A549 (cell line): ENCODE results near the gene ADH4. TPM values are rescaled to one million over a fixed set of nuclear protein-coding genes. Genes with fewer than 3 reads are reported as not detected.

ENCODE experiments used
- ATAC-seq, 2 experiments: fragments of 200-7000 bp in 1 of 2; fragments of >200 bp in 1 of 2; cut with Nextera tagmentation in 1 of 2; cut with Tn5 transposase in 1 of 2; 3 replicates each; pipeline versions ENCODE4 v1.8.0 to v1.9.1; 2018 to 2020; ENCODE audit warnings: mild to moderate bottlenecking in 1 of 2, moderate library complexity in 1 of 2
- CTCF ChIA-PET: fragments of 300-600 bp; sonication (Branson Sonifier 250); formaldehyde crosslinking; extraction: SDS; loops from one replicate; lab custom pipeline; 2021; ENCODE audit warnings: antibody characterized with exemption, inconsistent platforms; lab: Yijun Ruan, JAX
- POLR2A ChIA-PET: fragments of 350-600 bp; formaldehyde crosslinking; extraction: SDS; loops from one replicate; lab custom pipeline; 2021; ENCODE audit warnings: antibody characterized with exemption, inconsistent platforms; lab: Yijun Ruan, JAX
- DNase-seq, 2 experiments: peaks; one replicate each; pipeline versions ENCODE4 v3.0.0 to v3.0.0-alpha.2; 2011 to 2016; ENCODE audit warnings: low read depth in 1 of 2, low spot score in 1 of 2
- FAIRE-seq: peaks from 2 replicates; lab custom pipeline; 2011; peaks lifted over from hg19 to GRCh38; lab: Jason Lieb, UNC
- H3K27ac ChIP-seq, 2 experiments: fragments of >200 bp; sonication (Bioruptor Twin); formaldehyde crosslinking; 3 replicates each; pipeline ENCODE4 v1.5.1; 2016 to 2017
- H3K4me1 ChIP-seq: fragments of >200 bp; sonication (Bioruptor Twin); formaldehyde crosslinking; 3 replicates; pipeline ENCODE4 v1.6.1; 2016
- H3K4me2 ChIP-seq: fragments of >200 bp; sonication (Bioruptor Twin); formaldehyde crosslinking; 3 replicates; pipeline ENCODE4 v1.6.1; 2016
- H3K4me3 ChIP-seq: fragments of >200 bp; sonication (Bioruptor Twin); formaldehyde crosslinking; 3 replicates; pipeline ENCODE4 v1.5.1; 2016
- H3K9me3 ChIP-seq: fragments of >200 bp; sonication (Bioruptor Twin); formaldehyde crosslinking; 3 replicates; pipeline ENCODE4 v1.6.1; 2016
- ATOH8 ChIP-seq: fragments of 250-450 bp; sonication (Bioruptor Pico); IDR thresholded peaks from 2 replicates; pipeline ENCODE4 v1.5.0; 2020; ENCODE audit warnings: low read depth, mild to moderate bottlenecking, moderate library complexity
- BHLHE40 ChIP-seq: IDR thresholded peaks from 2 replicates; pipeline ENCODE4 v1.6.1; 2012; ENCODE audit warnings: low read depth, low read length, inconsistent platforms
- CBX8 ChIP-seq: fragments of 200-600 bp; sonication (generic); IDR thresholded peaks from 2 replicates; pipeline ENCODE4 v1.6.1; 2016
- CEBPB ChIP-seq, 2 experiments: fragments of >200 bp in 1 of 2; sonication (Bioruptor Twin) in 1 of 2; formaldehyde crosslinking in 1 of 2; IDR thresholded peaks; 2 replicates each; pipeline ENCODE4 v1.6.1; 2012 to 2016
- CHD4 ChIP-seq: fragments of 200-600 bp; sonication (generic); IDR thresholded peaks from 2 replicates; pipeline ENCODE4 v1.6.1; 2016; ENCODE audit warnings: antibody characterized with exemption, mild to moderate bottlenecking, borderline replicate concordance
- CTCF ChIP-seq: fragments of >200 bp; sonication (Bioruptor Twin); formaldehyde crosslinking; IDR thresholded peaks from 3 replicates; pipeline ENCODE4 v1.5.1; 2016
- E2F6 ChIP-seq: IDR thresholded peaks from 2 replicates; pipeline ENCODE4 v1.6.1; 2012; ENCODE audit warnings: low read depth, borderline replicate concordance
- EHF ChIP-seq: fragments of 250-450 bp; sonication (Bioruptor Pico); IDR thresholded peaks from 2 replicates; pipeline ENCODE4 v1.5.0; 2020; ENCODE audit warnings: mild to moderate bottlenecking
- EHMT2 ChIP-seq: fragments of 200-600 bp; sonication (generic); IDR thresholded peaks from 2 replicates; pipeline ENCODE4 v1.6.1; 2016; ENCODE audit warnings: antibody characterized with exemption, low read depth, mild to moderate bottlenecking, moderate library complexity
- EP300 ChIP-seq, 2 experiments: fragments of >200 bp; sonication (Bioruptor Twin); formaldehyde crosslinking; IDR thresholded peaks; 2 replicates in 1 of 2; 3 replicates in 1 of 2; pipeline ENCODE4 v1.6.1; 2016 to 2017
- FOSB ChIP-seq: fragments of 250-450 bp; sonication (Bioruptor Pico); IDR thresholded peaks from 2 replicates; pipeline ENCODE4 v1.5.0; 2020; ENCODE audit warnings: mild to moderate bottlenecking, moderate library complexity
- GATA3 ChIP-seq: IDR thresholded peaks from 2 replicates; pipeline ENCODE4 v1.6.1; 2012; ENCODE audit warnings: borderline replicate concordance
- HEYL ChIP-seq: fragments of 250-450 bp; sonication (Bioruptor Pico); IDR thresholded peaks from 2 replicates; pipeline ENCODE4 v1.8.0; 2021; ENCODE audit warnings: mild to moderate bottlenecking, moderate library complexity
- HOXB13 ChIP-seq: fragments of 250-450 bp; sonication (Bioruptor Pico); IDR thresholded peaks from 2 replicates; pipeline ENCODE4 v1.5.0; 2020; ENCODE audit warnings: low read depth, mild to moderate bottlenecking, moderate library complexity
- HOXB5 ChIP-seq: fragments of 250-450 bp; sonication (Bioruptor Pico); IDR thresholded peaks from 2 replicates; pipeline ENCODE4 v1.5.0; 2020; ENCODE audit warnings: mild to moderate bottlenecking, moderate library complexity
- JUN ChIP-seq, 2 experiments: fragments of >200 bp; sonication (Bioruptor Twin); formaldehyde crosslinking; IDR thresholded peaks; 2 replicates in 1 of 2; 3 replicates in 1 of 2; pipeline ENCODE4 v1.6.1; 2016 to 2017
- KDM1A ChIP-seq: fragments of 200-600 bp; sonication (generic); IDR thresholded peaks from 2 replicates; pipeline ENCODE4 v1.6.1; 2016; ENCODE audit warnings: low read depth, mild to moderate bottlenecking
- KDM5A ChIP-seq: fragments of 200-600 bp; sonication (generic); IDR thresholded peaks from 2 replicates; pipeline ENCODE4 v1.6.1; 2016; ENCODE audit warnings: antibody characterized with exemption, mild to moderate bottlenecking
- MAFK ChIP-seq: fragments of 450-650 bp; IDR thresholded peaks from 2 replicates; pipeline ENCODE4 v1.6.1; 2014; ENCODE audit not compliant: partially characterized antibody
- MAX ChIP-seq: IDR thresholded peaks from 2 replicates; pipeline ENCODE4 v1.6.1; 2012
- PHF8 ChIP-seq: fragments of 200-600 bp; sonication (generic); IDR thresholded peaks from 2 replicates; pipeline ENCODE4 v1.6.1; 2016; ENCODE audit warnings: low read depth, mild to moderate bottlenecking, antibody characterized with exemption, moderate library complexity, borderline replicate concordance
- RAD21 ChIP-seq, 2 experiments: fragments of >200 bp in 1 of 2; sonication (Bioruptor Twin) in 1 of 2; formaldehyde crosslinking in 1 of 2; IDR thresholded peaks in 1 of 2; conservative IDR thresholded peaks in 1 of 2; 2 replicates in 1 of 2; 3 replicates in 1 of 2; pipeline ENCODE4 v1.6.1; 2012 to 2018; ENCODE audit warnings: inconsistent platforms in 1 of 2
- RARB ChIP-seq: fragments of 250-450 bp; sonication (Bioruptor Pico); IDR thresholded peaks from 2 replicates; pipeline ENCODE4 v1.8.0; 2021; ENCODE audit warnings: mild to moderate bottlenecking, moderate library complexity
- RCOR1 ChIP-seq: fragments of 150-350 bp; IDR thresholded peaks from 2 replicates; pipeline ENCODE4 v1.6.1; 2014; ENCODE audit warnings: antibody characterized with exemption, low read length, low read depth
- RNF2 ChIP-seq: fragments of 200-600 bp; sonication (generic); IDR thresholded peaks from 2 replicates; pipeline ENCODE4 v1.6.1; 2016; ENCODE audit warnings: low read depth, mild to moderate bottlenecking, antibody characterized with exemption, moderate library complexity, borderline replicate concordance
- SMC3 ChIP-seq: fragments of >200 bp; sonication (Bioruptor Twin); formaldehyde crosslinking; IDR thresholded peaks from 3 replicates; pipeline ENCODE4 v1.6.1; 2018; ENCODE audit warnings: inconsistent platforms
- TFCP2L1 ChIP-seq: fragments of 250-450 bp; sonication (Bioruptor Pico); IDR thresholded peaks from 2 replicates; pipeline ENCODE4 v1.5.0; 2021; ENCODE audit warnings: mild to moderate bottlenecking
- TP53 ChIP-seq: fragments of 250-450 bp; sonication (Bioruptor Pico); IDR thresholded peaks from 2 replicates; pipeline ENCODE4 v1.5.0; 2021; ENCODE audit warnings: mild to moderate bottlenecking, moderate library complexity
- USF2 ChIP-seq: fragments of 450-650 bp; IDR thresholded peaks from 2 replicates; pipeline ENCODE4 v1.6.1; 2014; ENCODE audit warnings: antibody characterized with exemption
- ZSCAN20 ChIP-seq: fragments of 250-450 bp; sonication (Bioruptor Pico); IDR thresholded peaks from 2 replicates; pipeline ENCODE4 v1.8.0; 2022; ENCODE audit warnings: mild to moderate bottlenecking, moderate library complexity
- WGBS: methylation state at CpG from one replicate; pipeline ENCODE4 v1.1.6; 2017; ENCODE audit errors: missing lambda C conversion rate; 5-methylcytosine and 5-hydroxymethylcytosine counted together
- polyA plus RNA-seq, 4 experiments: library from polyadenylated mRNA; depleted of rRNA in 3 of 4; stranded (reverse); fragments of >200 nt; fragmentation: RNase III in 1 of 4; extraction: RNeasy Plus Mini Kit Qiagen cat#74134 plus additional on column Dnase treatment in 1 of 4; gene quantifications; 2 replicates in 3 of 4; 3 replicates in 1 of 4; pipeline ENCODE4 v1.2.3, GENCODE V29; 2011 to 2017

ADH4 gene
- polyA plus RNA-seq, 2 of the 4 experiments (the other 2 are of a cell fraction) = 0.16 TPM; not detected in 1

- CTCF ChIA-PET = no interaction called here
- DNase-seq (no peak), FAIRE-seq (no peak), ATAC-seq (no peak)
- Histone ChIP-seq H3K9me3 (no peaks in the 10 kb centered on the region), H3K4me2 (no peak overlapping the region), H3K4me3 (no peak overlapping the region), H3K4me1 (no peaks in the 10 kb centered on the region), H3K27ac (no peak overlapping the region)
- WGBS = 40% methylated on average over 1 of the region's 1 CpG
- TF ChIP-seq CEBPB (IDR thresholded peaks at IDR 0.05) (no peak), GATA3 (no peak), KDM1A (no peak), CHD4 (no peak), HOXB13 (CRISPR knock-in tag) (no peak), MAX (no peak), ATOH8 (no peak), JUN (IDR thresholded peaks at IDR 0.05) (no peak), RCOR1 (no peak), CTCF (no peak), FOSB (no peak), KDM5A (no peak), CBX8 (no peak), SMC3 (no peak), EHF (CRISPR knock-in tag) (no peak), E2F6 (no peak), EP300 (IDR thresholded peaks at IDR 0.05) (no peak), USF2 (no peak), PHF8 (no peak)
- TF ChIP-seq, all 56 proteins: peak for 0
- POLR2A ChIA-PET = no interaction called here
Measured at GRCh38 chr4:99179626-99180025, 35.5 kb upstream of the ADH4 start.

- FAIRE-seq = no peak
- POLR2A ChIA-PET = no interaction called here
- TF ChIP-seq RAD21 (conservative IDR thresholded peaks at IDR 0.05 in 1 of 2, IDR thresholded peaks at IDR 0.05 in 1 of 2) = no peak
- no peak for TF ChIP-seq HOXB5 (CRISPR knock-in tag)
- TF ChIP-seq KDM1A = no peak
- no peak for TF ChIP-seq ZSCAN20 (CRISPR knock-in tag)
- TF ChIP-seq EHMT2 = no peak
- no peak for TF ChIP-seq RNF2
- no peak for TF ChIP-seq USF2
- no peak for TF ChIP-seq MAFK
- TF ChIP-seq BHLHE40 = no peak
- no peak for TF ChIP-seq MAX
- no peak for TF ChIP-seq TP53 (CRISPR knock-in tag)
- TF ChIP-seq TFCP2L1 = no peak
- TF ChIP-seq EP300 (IDR thresholded peaks at IDR 0.05) = no peak
- no peak for TF ChIP-seq CTCF
- TF ChIP-seq HEYL (CRISPR knock-in tag) = no peak
- no peak for TF ChIP-seq SMC3
- no peak for TF ChIP-seq RARB (CRISPR knock-in tag)
Measured at GRCh38 chr4:99179178-99179577, 35.1 kb upstream of the ADH4 start.

More at GRCh38 chr4:99179178-99179577, 35.1 kb upstream of the ADH4 start:
- H3K4me2 ChIP-seq = no peak overlapping the region
- 17% methylated on average over 1 of the region's 2 CpGs for WGBS
- ATAC-seq = no peak
- CTCF ChIA-PET = no interaction called here
- H3K4me3 ChIP-seq = no peak overlapping the region
- DNase-seq = no peak
- H3K4me1 ChIP-seq = no peaks in the 10 kb centered on the region
- H3K9me3 ChIP-seq = no peaks in the 10 kb centered on the region
- no peak overlapping the region for H3K27ac ChIP-seq
